ENCODE data around the gene CCR7.

CCR7 gene

GRCh38 chr17:40541060-40541872, 24.0 kb downstream of the CCR7 start:
- ChIA-PET POLR2A (no interaction called here), CTCF (interaction anchor here (1.0 to 29.3 kb wide), 7 partner anchors 8 to 239 kb away, joined by 3 to 562 read pairs (median 9); partner anchors contain the start of genes CCR7, IGFBP4 and TOP2A)
- TF ChIP-seq CTCF (IDR thresholded peaks at IDR 0.05; ENCODE audit: insufficient read depth, low read length, missing control alignments), result no peak
- DNase-seq (ENCODE audit: low read depth, low spot score), result no peak
- H3K4me3 ChIP-seq (ENCODE audit: low read depth, low read length), result no peak overlapping the region

- no peak for TF ChIP-seq CTCF (IDR thresholded peaks at IDR 0.05; ENCODE audit: insufficient read depth, low read length, missing control alignments)
- H3K4me3 ChIP-seq (ENCODE audit: low read depth, low read length), result no peak overlapping the region
- ChIA-PET CTCF (interaction anchor here (0.7 to 29.3 kb wide), 6 partner anchors 10 to 238 kb away, joined by 3 to 562 read pairs (median 176); partner anchors contain the start of genes CCR7, GJD3 and IGFBP4), POLR2A (interaction anchor here (0.6 kb wide), 1 partner anchor 54 kb away, joined by 5 read pairs; no protein-coding TSS in a partner anchor)
- no peak for DNase-seq (ENCODE audit: low read depth, low spot score)
Measured at GRCh38 chr17:40540448-40540847, 24.8 kb downstream of the CCR7 start.

GRCh38 chr17:40539711-40540411, 25.4 kb downstream of the CCR7 start:
- no peak for TF ChIP-seq CTCF (IDR thresholded peaks at IDR 0.05; ENCODE audit: insufficient read depth, low read length, missing control alignments)
- ChIA-PET POLR2A (interaction anchor here (0.6 to 1.5 kb wide), 2 partner anchors 10 to 53 kb away, joined by 5 read pairs; no protein-coding TSS in a partner anchor), CTCF (interaction anchor here (0.7 to 29.3 kb wide), 7 partner anchors 10 to 238 kb away, joined by 3 to 562 read pairs (median 140); partner anchors contain the start of genes CCR7, GJD3 and IGFBP4)
- H3K4me3 ChIP-seq (ENCODE audit: low read depth, low read length), result no peak overlapping the region
- DNase-seq (ENCODE audit: low read depth, low spot score), result no peak

- ChIA-PET CTCF (interaction anchor here (0.9 to 29.3 kb wide), 10 partner anchors 19 to 783 kb away, joined by 3 to 562 read pairs (median 70); partner anchors contain the start of genes CCR7, GJD3, IGFBP4 and TOP2A), POLR2A (interaction anchor here (0.8 to 1.5 kb wide), 3 partner anchors 10 to 94 kb away, joined by 3 to 9 read pairs (median 5); no protein-coding TSS in a partner anchor)
- DNase-seq (ENCODE audit: low read depth, low spot score), result no peak
- H3K4me3 ChIP-seq (ENCODE audit: low read depth, low read length), result no peak overlapping the region
- no peak for TF ChIP-seq CTCF (IDR thresholded peaks at IDR 0.05; ENCODE audit: insufficient read depth, low read length, missing control alignments)
Measured at GRCh38 chr17:40538936-40539705, 26.2 kb downstream of the CCR7 start.

GRCh38 chr17:40538019-40538935, 27.0 kb downstream of the CCR7 start:
- no peak for DNase-seq (ENCODE audit: low read depth, low spot score)

More at GRCh38 chr17:40538019-40538935, 27.0 kb downstream of the CCR7 start:
- CTCF ChIA-PET, result interaction anchor here (0.9 to 29.3 kb wide), 10 partner anchors 12 to 784 kb away, joined by 3 to 562 read pairs (median 74); partner anchors contain the start of genes CCR7, GJD3, IGFBP4 and TOP2A
- POLR2A ChIA-PET, result interaction anchor here (0.8 to 1.5 kb wide), 3 partner anchors 11 to 93 kb away, joined by 3 to 9 read pairs (median 5); no protein-coding TSS in a partner anchor
- TF ChIP-seq CTCF (IDR thresholded peaks at IDR 0.05; ENCODE audit: insufficient read depth, low read length, missing control alignments), result no peak
- no peak overlapping the region for H3K4me3 ChIP-seq (ENCODE audit: low read depth, low read length)

Measured in AG04449 (cell line).